HG02759 (cell line): ENCODE results near the gene GPC6.
"Not testable (repeated sequence)": the region's sequence is repeated elsewhere in the genome, so short reads cannot be mapped to it uniquely, and the experiment has no call there.

ENCODE experiments used
- ATAC-seq: cut with Tn5 transposase; IDR thresholded peaks from one replicate; pipeline ENCODE4 v1.9.1; 2021; ENCODE audit warnings: mild to moderate bottlenecking, moderate library complexity; ENCODE audit not compliant: unreplicated experiment

The GPC6 gene

DNA sequence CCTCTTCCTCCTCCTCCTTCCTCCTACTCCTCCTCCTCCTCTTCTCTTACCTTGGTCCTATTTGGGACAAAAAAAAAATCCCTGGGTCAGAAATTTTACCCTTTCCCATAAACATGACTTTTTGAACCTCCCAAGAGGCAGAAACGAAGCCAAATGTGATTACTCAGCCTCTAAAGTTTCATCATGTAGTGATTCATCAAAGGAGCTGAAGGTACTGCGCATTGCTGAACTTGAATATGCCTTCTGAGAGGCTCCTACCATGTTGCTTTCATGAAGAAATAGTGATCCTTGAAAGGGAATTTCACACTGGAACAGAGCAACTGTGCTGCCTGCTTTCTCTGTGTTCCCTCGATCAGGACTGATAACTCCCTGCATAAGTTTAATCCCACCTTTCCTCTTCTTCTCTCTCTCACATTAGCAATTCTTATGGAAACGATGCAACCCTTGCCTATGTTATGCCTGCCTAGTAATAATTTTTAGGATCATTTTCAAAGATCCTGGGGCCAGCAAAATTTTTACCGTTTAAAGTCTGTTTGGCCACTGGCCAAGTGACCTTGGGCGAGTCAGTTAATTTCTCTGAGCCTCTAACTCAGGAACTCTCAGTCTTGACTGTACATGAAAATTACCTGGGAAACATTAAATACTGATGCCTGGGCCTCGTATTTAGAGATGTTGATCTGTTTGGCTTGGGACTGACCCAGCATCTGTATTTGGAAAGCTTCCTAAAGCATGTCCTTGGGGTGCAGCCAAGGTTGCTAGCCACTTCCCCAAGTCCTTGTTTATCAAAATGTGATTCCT is 1103.3 kb downstream of the GPC6 start:
- no peak for ATAC-seq

- ATAC-seq: no peak
Measured at GRCh38 chr13:94330552-94331071, 1104.0 kb downstream of the GPC6 start.

- no peak for ATAC-seq
Measured at GRCh38 chr13:94331281-94331680, 1104.7 kb downstream of the GPC6 start.

- ATAC-seq: no peak
Measured at GRCh38 chr13:94332359-94333096, 1105.9 kb downstream of the GPC6 start.

DNA sequence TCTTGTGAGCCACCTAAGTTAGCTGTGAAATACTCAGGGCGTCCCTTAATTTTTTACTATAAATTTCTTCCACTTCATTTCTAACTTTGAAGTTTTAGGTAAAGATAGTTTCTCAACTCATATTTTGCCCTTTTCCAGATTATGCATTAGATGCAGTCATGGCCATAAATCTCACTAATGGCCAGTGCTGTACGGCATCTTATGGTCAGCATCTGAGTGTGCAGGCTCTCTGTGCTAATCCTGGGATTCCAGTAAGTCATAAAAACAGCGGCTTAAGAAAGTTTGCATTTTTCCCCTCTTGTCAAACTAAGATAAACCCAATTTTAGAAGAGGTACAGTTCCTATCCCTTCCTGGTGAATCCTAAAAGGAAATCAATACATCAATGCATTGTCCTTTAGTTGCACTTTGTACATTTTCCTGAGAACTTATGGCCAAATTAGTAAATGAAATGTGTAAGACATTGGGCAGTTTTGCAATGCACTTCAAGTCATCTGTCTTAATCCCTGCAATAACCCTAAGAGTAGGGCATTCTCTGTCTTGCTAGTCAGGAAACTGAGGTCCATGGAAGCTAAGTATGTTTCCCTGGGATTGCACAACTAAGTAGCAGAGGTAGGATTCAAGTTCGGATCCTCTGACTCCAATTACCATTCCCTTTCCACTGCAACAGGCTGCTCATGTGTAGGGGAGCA is 1106.7 kb downstream of the GPC6 start:
- no peak for ATAC-seq

GRCh38 chr13:94335761-94336526 is 1109.3 kb downstream of the GPC6 start:
- no peak for ATAC-seq

DNA sequence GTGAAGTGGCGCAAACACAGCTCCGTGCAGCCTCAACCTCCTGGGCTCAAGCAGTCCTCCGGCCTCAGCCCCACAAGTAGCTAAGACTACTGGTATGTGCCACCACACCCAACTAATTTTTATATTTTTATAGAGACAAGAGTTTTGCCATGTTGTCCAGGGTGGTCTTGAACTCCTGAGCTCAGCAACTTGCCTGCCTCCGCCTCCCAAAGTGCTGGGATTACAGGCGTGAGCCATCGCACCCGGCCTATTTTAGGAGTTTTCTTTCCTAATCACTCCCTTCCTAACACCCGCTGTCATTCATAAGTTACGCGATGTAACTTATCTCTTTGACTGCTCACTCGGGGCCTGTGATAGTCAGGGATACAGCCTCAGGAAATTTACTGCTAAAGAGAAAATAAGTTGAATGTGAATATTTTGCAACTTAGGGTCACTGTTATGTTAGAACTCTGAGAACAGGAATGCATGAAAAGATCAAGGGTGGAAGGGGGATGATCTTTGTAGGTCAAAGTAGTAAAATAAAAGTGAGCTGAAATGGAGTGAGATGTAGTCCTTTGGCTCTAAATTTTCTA is 1112.6 kb downstream of the GPC6 start:
- ATAC-seq: no peak

DNA sequence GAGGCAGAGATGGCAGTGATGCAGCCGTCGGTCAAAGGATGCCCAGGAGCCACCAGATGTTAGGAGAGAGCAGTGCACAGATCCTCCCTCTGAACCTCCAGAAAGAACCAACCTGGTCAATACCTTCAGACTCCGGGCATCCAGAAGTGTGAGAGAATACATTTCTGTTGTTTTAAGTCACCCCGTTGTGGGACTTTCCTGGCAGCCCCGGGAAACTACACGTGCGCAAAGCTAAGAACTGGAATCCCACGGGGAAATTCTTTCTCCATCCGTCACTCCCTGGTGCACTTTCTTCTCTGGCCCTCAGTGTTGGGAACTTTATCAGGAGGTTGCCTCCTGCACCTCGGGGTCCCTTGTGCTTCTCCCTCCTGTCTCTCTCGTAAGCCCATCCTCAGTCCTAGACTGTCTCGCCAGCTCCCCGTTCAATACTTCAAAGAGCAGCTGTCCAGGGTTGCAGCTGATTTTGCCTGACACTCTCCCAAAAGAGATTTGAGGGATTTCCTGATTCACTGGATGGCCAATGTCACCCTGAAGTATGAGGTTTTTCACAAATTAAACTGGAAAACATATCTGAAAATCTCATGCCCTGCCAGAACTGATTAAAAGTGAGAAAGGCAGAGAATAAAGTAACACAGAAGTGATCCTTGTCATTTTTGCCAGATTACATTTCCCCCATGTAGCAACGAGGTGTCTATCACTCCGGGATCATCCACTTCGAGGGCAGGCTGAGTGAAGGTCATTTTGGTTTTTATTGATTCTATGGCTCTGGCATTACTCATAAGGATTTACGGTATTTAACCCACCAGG is 1116.0 kb downstream of the GPC6 start:
- no peak for ATAC-seq

DNA sequence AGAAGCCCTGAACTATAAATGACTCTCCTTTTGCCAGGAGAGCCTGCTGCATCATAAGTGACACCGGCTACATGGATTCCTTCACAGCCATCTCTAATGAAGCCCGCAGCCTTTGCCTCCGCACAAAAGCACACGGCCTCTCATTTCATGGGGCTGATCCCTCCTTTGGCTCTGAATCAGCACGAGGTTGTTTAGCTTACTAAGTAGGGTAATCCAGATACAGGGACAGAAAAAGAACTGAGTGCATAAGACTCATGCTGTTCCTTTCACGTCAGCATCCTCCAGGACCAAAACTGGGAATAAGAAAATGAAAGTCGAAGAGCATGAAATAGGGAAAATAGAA is 1116.6 kb downstream of the GPC6 start:
- ATAC-seq: no peak

DNA sequence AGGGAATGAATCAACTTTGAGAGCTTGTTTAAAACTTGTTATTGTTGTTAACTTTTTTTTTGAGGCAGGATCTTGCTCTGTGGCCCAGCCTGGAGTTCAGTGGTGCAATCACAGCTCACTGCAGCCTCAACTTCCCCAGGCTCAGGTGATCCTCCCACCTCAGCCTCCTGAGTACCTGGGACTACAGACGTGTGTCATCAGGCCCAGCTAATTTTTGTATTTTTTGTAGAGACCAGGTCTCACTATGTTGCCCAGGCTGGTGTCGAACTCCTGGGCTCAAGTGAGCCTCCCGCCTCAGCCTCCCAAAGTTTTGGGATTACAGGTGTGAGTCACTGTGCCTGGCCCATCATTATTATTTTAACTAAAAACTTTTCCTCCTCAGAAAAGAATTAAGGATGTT is 1117.1 kb downstream of the GPC6 start:
- not testable (repeated sequence) for ATAC-seq

- ATAC-seq: no peak
Measured at GRCh38 chr13:94344126-94344818, 1117.7 kb downstream of the GPC6 start.

GRCh38 chr13:94345374-94346195 is 1119.0 kb downstream of the GPC6 start:
- ATAC-seq: peak; percentile 35

DNA sequence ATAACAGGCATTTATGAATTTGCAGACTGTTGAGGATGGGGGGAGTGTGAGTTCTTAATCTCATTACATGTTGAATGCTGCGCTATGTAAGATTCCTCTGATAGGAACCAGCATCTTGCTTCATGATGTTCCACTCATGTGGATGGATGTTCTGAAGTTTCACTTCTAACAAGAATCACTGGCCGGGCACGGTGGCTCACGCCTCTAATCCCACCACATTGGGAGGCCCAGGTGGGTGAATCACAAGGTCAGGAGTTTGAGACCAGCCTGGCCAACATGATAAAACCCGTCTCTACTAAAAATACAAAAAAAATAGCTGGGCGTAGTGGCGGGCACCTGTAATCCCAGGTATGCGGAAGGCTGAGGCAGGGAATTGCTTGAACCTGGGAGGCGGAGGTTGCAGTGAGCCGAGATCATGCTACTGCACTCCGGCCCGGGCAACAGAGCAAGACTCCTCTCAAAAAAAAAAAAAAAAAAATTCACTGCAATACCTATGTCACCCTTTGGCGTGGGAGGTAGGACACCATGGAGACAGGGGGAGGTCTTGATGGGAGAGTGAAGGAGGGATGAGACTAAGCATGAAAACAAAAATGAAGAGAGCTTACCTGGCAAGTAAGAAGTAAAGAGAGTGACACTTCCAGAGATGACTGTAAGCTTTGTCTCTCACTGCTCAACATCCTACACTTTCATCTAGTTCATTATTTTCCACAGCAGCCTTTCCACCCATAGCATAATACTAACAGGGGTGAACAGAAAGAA is 1119.8 kb downstream of the GPC6 start:
- no peak for ATAC-seq

GRCh38 chr13:94351292-94351990 is 1124.8 kb downstream of the GPC6 start:
- no peak for ATAC-seq

- ATAC-seq: no peak
Measured at GRCh38 chr13:94352057-94352456, 1125.5 kb downstream of the GPC6 start.

GRCh38 chr13:94353167-94353710 is 1126.6 kb downstream of the GPC6 start:
- no peak for ATAC-seq

DNA sequence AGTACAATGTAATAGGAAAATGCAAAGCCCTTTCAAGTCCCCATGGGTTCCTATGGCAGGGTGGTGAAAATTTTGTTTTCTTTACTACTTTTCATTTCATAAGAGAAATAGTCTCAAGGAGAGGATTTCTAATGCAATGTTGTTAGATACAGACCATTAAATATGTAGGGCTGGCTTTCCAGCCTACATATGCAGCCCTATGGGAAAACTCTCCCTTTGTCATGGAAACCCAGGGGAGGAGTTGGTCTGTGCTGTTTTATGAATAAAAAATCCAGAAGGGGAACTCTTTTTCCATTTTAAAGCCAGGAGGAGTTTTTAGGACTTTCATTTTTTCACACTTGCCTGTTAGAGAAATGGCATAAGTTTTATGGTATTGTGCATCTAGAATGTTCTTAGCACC is 1133.3 kb downstream of the GPC6 start:
- ATAC-seq: no peak
